Ishikawa (cell line): ENCODE measurements around the gene ALX4.

Experiments used
- CEBPB ChIP-seq: IDR thresholded peaks from 2 replicates; pipeline ENCODE4 v1.6.1; 2012
- CREB1 ChIP-seq: IDR thresholded peaks from 2 replicates; pipeline ENCODE4 v1.6.1; 2012; ENCODE audit warnings: low read depth
- EGR1 ChIP-seq: IDR thresholded peaks from 2 replicates; pipeline ENCODE4 v1.6.1; 2012
- FOXM1 ChIP-seq: IDR thresholded peaks from 2 replicates; pipeline ENCODE4 v1.6.1; 2012; ENCODE audit warnings: low read depth, borderline replicate concordance
- NFIC ChIP-seq: IDR thresholded peaks from 2 replicates; pipeline ENCODE4 v1.6.1; 2012
- RAD21 ChIP-seq: IDR thresholded peaks from 2 replicates; pipeline ENCODE4 v1.6.1; 2012; ENCODE audit warnings: low read depth
- TAF1 ChIP-seq: IDR thresholded peaks from 2 replicates; pipeline ENCODE4 v1.6.1; 2012; ENCODE audit warnings: low read depth, mild to moderate bottlenecking
- TCF12 ChIP-seq: IDR thresholded peaks from 2 replicates; pipeline ENCODE4 v1.6.1; 2012; ENCODE audit warnings: low read depth
- TEAD4 ChIP-seq: IDR thresholded peaks from 2 replicates; pipeline ENCODE4 v1.6.1; 2012
- YY1 ChIP-seq: IDR thresholded peaks from 2 replicates; pipeline ENCODE4 v1.6.1; 2012; ENCODE audit warnings: low read depth
- ZBTB7A ChIP-seq: IDR thresholded peaks from 2 replicates; pipeline ENCODE4 v1.6.1; 2012; ENCODE audit warnings: low read depth
- TF ChIP-seq, protein P1 (sequence below): IDR thresholded peaks from 2 replicates; pipeline ENCODE4 v1.6.1; 2012
- TF ChIP-seq, protein P2 (sequence below): IDR thresholded peaks from 2 replicates; pipeline ENCODE4 v1.6.1; 2012; ENCODE audit warnings: low read depth, mild to moderate bottlenecking
- TF ChIP-seq, protein P3 (sequence below): IDR thresholded peaks from 2 replicates; pipeline ENCODE4 v1.6.1; 2012

The ALX4 gene

DNA sequence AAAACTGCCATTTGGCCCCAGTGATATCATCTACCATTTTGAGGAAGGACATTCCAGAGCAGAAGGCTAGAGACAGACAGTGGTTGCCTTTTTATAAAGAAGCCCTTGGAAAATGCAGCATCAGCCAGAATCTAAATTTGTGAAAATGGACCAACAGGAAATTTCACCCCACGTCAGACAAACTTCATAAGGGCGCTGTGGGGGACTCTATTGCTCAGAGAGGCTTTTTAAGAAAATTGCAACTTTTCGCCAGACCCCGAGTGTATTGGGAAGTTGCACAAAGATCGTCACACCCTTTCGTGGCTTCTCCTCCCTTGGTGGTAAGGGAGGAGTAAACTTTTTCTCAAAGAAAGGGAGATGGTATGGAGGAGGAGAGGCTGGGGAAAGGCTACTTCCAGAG, 12.3 kb upstream of the ALX4 start:
- TF ChIP-seq, protein P1, sequence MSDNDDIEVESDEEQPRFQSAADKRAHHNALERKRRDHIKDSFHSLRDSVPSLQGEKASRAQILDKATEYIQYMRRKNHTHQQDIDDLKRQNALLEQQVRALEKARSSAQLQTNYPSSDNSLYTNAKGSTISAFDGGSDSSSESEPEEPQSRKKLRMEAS: no peak
- TF ChIP-seq ZBTB7A (no peak), YY1 (no peak), TAF1 (no peak), EGR1 (no peak), TCF12 (no peak), FOXM1 (no peak), RAD21 (no peak)
- TF ChIP-seq, protein P2, sequence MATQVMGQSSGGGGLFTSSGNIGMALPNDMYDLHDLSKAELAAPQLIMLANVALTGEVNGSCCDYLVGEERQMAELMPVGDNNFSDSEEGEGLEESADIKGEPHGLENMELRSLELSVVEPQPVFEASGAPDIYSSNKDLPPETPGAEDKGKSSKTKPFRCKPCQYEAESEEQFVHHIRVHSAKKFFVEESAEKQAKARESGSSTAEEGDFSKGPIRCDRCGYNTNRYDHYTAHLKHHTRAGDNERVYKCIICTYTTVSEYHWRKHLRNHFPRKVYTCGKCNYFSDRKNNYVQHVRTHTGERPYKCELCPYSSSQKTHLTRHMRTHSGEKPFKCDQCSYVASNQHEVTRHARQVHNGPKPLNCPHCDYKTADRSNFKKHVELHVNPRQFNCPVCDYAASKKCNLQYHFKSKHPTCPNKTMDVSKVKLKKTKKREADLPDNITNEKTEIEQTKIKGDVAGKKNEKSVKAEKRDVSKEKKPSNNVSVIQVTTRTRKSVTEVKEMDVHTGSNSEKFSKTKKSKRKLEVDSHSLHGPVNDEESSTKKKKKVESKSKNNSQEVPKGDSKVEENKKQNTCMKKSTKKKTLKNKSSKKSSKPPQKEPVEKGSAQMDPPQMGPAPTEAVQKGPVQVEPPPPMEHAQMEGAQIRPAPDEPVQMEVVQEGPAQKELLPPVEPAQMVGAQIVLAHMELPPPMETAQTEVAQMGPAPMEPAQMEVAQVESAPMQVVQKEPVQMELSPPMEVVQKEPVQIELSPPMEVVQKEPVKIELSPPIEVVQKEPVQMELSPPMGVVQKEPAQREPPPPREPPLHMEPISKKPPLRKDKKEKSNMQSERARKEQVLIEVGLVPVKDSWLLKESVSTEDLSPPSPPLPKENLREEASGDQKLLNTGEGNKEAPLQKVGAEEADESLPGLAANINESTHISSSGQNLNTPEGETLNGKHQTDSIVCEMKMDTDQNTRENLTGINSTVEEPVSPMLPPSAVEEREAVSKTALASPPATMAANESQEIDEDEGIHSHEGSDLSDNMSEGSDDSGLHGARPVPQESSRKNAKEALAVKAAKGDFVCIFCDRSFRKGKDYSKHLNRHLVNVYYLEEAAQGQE: no peak

DNA sequence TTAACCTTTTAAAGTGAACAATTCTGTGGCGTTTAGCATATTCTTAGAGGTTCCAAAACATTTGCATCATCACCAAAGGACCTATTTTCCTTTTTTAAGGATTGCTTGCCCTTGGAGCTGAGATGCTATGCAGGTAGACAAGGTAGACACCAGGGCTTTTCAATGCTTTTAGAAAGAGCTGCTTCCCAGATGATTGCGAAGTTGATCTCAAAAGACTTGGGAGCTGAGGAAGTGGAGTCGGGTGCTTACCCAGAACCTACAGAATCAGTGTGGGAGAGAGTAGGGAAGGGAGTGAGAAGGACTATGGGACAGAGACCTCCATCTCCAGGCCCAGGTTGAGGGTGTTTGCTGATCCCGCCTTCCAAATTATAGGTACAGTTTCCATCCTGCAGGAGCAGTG, 11.1 kb upstream of the ALX4 start:
- TF ChIP-seq, protein P2: no peak
- TF ChIP-seq NFIC (no peak), TCF12 (no peak), FOXM1 (no peak), CREB1 (no peak), TAF1 (no peak)
- TF ChIP-seq, protein P3, sequence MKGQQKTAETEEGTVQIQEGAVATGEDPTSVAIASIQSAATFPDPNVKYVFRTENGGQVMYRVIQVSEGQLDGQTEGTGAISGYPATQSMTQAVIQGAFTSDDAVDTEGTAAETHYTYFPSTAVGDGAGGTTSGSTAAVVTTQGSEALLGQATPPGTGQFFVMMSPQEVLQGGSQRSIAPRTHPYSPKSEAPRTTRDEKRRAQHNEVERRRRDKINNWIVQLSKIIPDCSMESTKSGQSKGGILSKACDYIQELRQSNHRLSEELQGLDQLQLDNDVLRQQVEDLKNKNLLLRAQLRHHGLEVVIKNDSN: no peak

DNA sequence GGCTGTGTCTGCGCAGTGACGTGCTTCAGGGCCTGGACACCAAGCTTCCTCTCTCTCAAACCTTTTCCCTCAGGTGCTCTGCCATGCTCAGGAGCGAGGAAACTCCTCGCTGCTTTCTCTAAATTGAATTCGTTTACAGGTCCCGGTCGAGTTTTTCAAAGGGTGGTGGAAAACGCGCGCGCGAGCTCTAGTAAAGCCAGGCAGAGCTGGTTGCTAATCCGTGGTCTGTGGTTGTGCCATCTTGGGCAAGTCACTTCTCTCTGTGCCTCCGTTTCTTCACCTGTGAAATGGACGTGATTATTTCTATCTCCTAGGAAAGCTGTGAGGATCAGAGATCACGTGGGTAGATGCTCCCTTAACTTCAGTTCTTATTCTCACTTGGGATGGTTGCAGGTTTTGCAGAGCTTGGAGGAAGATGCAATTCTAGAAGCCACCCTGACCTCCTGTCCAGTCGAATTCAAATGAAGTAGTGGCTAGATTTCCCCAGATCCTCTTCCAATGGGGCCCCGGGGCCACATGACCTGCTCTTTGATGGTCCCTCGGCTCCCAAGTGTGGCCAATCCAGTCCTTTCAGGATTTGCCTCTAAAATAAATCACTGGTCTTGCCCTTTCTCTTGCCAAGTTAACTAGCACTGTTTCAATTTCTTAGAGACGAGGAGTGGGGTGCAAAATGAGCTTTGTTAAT, 10.5 kb upstream of the ALX4 start:
- TF ChIP-seq FOXM1: no peak
- TF ChIP-seq YY1: no peak
- no peak for TF ChIP-seq TCF12
- TF ChIP-seq, protein P1: no peak
- TF ChIP-seq NFIC: no peak
- no peak for TF ChIP-seq TAF1
- TF ChIP-seq, protein P2: no peak
- no peak for TF ChIP-seq TEAD4

DNA sequence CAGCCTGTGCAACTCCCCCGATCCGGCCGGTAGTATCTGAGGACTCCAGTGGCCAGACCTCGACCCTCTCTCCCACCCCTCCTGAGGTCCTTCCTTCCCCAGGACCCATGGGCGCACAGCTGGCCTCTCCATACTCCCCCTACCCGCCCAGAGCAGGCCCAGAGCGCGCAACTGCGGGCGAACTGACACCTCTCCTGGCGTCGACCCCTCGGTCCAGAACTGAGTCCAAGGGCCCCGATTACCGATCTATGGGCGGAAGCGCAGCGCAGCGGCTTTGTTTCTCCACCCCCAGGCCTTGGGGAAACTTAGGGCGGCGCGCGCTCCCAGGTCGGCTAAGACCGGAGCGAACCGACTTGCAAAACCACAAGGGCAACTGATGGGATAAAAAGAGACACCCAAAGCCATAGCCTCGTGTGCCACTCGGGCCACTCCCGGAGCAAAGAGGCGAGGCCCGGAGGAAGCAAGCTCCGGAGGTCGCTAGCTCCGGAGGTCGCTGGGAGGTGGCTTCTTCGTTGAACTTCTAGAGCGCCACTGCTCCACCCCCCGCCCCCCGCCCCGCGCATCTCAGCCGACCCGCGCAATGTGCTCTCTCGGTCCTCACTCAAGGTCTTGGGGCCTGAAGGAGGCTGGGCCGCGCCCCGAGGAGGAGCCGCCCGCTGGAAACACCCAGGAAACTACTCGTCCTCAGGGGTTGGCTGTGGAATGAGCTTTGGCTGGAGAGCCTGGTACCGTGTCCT, 9.8 kb upstream of the ALX4 start:
- TF ChIP-seq, protein P3: no peak
- TF ChIP-seq FOXM1 (no peak), CREB1 (no peak), TCF12 (no peak), TEAD4 (no peak), RAD21 (no peak), CEBPB (no peak), YY1 (no peak)
- TF ChIP-seq, protein P1: no peak
- TF ChIP-seq, protein P2: no peak
